IPS-18c (cell line): ENCODE results near the gene EDIL3.

Experiments used
- H3K4me3 ChIP-seq: 2 replicates; pipeline ENCODE4 v1.7.0; 2013; ENCODE audit warnings: low read depth, mild to moderate bottlenecking, low read length, moderate library complexity; ENCODE audit not compliant: insufficient read depth
- H3K9me3 ChIP-seq: one replicate; pipeline ENCODE4 v1.6.1; 2013; ENCODE audit warnings: mild to moderate bottlenecking, low read length, moderate library complexity; ENCODE audit not compliant: control insufficient read depth, insufficient read depth

Gene EDIL3

GRCh38 chr5:83891261-83891660 is 493.4 kb downstream of the EDIL3 start:
- no peak overlapping the region for H3K4me3 ChIP-seq
- H3K9me3 ChIP-seq = no peaks in the 10 kb centered on the region
